SIG-M5 (cell line): ENCODE measurements around the gene OR6B2.

Experiments
- DNase-seq: peaks from one replicate; lab custom pipeline; 2025; lab: John Stamatoyannopoulos, UW

OR6B2 gene

DNA sequence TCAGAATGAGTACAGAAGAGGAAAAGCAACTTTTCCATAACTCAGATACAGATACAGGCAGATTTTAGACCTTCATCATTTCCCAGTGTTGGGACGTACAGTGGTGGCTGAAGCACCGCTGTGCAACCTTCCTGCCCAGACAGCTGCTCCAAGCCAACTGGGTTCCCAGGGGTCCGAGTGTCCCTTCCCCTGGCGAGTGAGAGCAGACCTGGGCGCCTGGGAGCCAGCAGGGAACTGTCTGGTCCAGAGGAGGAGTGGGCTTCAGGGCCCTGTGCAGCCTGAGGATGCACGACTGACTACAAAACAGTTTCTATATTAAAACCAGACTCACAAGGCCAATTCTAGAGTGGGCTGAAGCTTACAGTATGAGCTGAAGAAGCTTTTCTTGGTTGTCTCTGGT lies 11.1 kb upstream of the OR6B2 start:
- no peak for DNase-seq

DNA sequence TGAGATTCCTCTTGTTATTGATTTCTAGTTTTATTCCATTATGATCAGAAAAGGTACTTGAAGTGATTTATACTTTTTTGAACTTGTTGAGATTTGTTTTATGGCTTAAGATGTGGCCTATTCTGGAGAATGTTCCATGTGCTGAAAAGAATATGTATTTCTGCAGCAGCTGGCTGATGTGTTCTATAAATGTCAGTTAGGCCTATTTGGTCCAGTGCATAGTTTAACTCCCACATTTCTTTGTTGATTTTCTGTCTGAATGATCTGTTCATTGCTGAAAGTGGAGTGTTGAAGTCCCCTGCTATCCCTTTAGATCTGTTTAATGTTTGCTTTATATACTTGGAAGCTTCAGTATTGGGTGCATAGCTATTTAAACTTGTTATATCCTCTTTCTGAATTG lies 7.1 kb upstream of the OR6B2 start:
- DNase-seq: no peak

DNA sequence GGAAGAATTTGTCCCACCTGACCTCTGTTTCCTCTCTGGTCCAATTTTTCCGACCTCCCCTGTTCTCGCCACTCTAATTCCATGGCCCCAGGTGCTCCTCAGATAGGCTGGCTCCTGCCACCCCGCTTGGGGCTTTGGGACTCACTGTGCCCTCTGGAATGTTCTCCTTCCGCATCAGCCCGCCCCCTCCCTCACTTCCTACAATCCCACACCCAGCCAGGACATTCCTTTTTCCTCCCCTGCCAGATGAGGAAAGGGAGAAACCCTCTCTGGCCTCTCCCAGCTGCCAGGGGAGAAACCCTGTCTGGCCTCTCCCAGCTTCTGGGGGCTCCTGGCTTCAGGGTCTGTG lies 3.1 kb upstream of the OR6B2 start:
- DNase-seq: no peak

- DNase-seq: no peak
Observed at GRCh38 chr2:240032406-240033329, 2.4 kb upstream of the OR6B2 start.

- DNase-seq: no peak
Observed at GRCh38 chr2:240024766-240025165, 5.5 kb downstream of the OR6B2 start.

GRCh38 chr2:240023792-240024191 lies 6.4 kb downstream of the OR6B2 start:
- no peak for DNase-seq

- no peak for DNase-seq
Observed at GRCh38 chr2:240021488-240022104, 8.6 kb downstream of the OR6B2 start.

DNA sequence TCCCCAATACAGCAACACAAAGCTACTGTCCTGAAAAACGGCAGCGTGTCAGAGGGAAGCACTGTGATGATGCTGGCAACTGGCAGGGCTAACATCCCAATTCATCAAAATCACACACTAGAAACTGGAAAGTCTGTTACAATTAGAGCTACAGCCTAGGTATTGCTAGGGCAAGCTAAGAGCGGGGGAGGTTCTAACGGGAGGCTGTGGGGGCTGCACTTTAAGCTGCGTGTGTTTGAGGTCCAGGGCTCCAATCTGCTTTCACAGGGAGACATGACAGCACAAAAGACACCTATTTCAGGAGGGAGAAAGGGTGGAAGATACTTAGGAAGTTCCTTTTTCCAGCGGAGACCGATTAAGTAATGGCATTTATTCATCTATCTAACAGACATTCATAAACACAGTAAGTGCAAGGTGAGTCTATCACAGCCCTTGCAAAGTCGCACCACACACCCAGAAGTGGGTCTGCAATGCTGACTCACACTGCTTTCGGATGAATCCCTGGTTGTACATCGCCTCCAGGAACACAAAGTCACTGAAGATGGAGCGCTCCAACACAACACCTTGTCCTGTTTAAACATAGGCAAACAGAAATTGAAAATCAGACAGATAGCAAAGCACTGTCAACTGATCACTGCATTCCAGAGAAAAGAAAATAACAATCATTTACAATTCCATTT lies 12.0 kb downstream of the OR6B2 start:
- no peak for DNase-seq

GRCh38 chr2:240014327-240014726 lies 15.9 kb downstream of the OR6B2 start:
- no peak for DNase-seq

DNA sequence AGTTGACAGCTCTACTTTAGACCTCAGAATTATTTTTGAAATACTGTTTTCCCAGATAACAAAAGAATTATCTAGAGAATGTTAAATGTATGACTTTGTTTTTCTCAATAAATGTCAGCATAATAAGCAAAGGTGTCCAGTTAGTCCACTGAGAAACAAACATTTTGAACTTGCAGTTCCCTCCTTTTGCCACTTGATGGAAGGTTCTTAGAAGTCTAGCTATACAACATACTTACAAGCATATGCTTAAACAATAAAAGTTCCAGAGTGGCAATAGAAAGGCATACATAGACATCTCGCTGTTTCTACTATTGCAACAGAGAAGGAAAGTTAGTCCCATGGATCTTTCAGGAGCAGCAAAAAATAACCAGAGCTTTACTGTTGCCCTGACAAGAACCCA lies 16.9 kb downstream of the OR6B2 start:
- no peak for DNase-seq

- DNase-seq: no peak
Observed at GRCh38 chr2:240002983-240003382, 27.2 kb downstream of the OR6B2 start.

- no peak for DNase-seq
Observed at GRCh38 chr2:240000671-240001070, 29.6 kb downstream of the OR6B2 start.

DNA sequence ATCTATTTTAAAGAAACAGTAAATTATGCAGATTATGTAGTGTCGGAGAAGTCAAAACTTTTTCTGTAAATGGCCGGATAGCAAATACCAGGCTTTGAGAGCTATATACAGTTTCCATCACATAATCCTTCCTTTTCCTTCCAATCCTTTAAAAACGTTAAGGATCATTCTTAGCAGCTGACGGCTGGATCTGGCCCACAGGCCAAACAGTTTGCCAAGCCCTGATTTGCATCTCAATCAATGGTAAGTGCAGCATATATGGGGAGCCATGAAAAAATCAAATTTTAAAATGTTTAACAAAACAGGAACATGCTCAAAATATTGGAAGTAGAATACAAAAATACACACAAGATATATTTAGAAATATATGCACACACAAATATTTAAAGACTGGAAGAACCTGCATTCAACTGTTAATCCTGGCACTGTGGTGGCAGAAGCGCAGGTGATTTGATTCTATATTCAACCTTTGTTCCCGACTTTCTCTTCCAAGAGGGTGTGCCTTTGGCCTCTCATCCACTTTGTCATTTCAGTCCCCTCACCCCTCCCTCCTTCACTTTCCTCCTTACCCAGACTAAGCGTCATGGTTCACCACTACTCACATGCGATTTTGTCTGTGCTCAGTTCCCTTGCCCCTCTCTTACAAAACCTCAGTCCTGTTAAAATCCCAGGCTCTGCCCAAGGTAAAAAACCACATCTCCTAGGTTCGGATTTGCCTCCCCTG lies 32.4 kb downstream of the OR6B2 start:
- no peak for DNase-seq

GRCh38 chr2:239994086-239994485 lies 36.1 kb downstream of the OR6B2 start:
- no peak for DNase-seq

- DNase-seq: no peak
Observed at GRCh38 chr2:239993291-239993690, 36.9 kb downstream of the OR6B2 start.

DNA sequence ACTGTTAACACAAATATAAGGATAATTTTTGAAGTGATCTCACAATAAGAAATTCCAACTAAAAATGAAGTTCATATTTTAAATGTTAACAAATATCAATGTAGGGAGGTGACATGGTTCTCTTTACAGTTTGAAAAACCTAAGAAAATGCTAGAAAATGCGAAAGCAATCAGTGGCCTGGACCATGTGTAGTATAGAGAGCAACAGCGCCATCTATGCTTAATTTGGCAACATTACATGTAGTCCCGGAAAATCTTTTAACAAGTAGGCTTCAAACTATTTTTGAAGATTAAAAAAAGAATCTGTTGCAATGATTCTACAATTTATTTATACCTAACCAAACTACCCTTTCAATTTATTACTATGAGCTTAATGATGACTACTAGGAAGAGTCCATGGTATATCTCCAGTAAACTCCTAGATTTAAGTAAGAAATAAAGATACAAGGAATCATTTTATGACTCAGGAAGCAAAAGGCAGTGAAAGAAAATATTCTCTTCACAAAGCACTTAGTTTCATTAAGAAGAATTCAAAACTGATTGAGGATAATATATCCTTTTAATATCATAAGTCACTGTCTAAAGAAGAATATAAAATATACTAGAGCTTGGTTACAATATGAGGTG lies 38.4 kb downstream of the OR6B2 start:
- DNase-seq: no peak

DNA sequence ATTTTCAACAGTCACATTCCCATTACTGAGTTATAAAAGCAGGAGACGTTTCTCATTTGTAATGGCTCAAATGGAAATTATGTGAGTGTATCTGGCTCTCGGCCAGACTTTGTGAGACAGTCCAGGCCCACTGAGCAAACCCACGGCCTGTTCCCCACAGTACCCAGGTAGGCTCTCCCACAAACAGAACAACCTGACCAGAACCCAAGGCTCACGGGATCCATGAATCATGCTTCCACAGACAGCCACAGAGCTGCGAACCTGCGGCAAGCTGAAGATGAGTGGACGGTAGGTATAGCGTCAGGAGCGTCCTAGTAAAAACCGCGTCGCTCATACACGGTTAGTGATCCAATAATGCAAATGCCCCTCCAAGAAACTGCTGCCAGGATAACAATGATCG lies 39.3 kb downstream of the OR6B2 start:
- no peak for DNase-seq

GRCh38 chr2:239985356-239985755 lies 44.9 kb downstream of the OR6B2 start:
- DNase-seq: no peak

DNA sequence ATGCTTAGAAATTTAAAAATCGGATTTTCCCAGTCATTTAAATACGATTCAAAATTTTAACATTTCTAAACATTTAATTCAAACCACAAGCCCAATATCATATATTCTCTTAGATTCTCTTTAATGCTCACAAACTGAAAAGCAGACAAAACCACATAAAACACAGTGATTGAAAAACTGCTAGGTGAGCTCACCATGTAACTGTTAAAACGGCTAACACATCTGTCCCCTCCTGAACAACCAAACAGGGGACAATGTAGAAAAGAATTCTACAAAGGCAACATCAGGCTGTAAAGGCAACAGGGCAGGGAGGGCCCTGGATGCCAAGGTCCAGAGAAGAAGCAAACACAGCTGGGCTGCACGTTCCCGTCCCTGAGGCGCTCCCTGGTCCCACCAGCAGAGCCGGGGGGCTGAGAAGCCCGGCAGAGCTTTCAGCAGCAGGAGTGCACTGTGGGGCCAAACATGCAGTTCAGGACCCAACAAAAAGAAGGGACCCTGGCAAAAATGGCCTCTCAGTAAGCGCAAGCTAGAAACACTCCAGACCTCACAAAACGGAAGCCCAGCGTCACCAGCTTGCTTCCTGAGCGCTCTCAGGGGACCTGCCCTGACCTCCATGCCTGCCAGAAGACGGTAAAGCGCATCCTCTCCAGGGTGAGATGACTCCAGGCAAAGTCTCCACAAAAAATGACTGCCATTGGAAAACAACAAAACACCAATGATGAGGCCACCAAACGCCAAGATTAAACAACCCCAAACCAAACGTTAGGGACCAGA lies 45.6 kb downstream of the OR6B2 start:
- DNase-seq: no peak

DNA sequence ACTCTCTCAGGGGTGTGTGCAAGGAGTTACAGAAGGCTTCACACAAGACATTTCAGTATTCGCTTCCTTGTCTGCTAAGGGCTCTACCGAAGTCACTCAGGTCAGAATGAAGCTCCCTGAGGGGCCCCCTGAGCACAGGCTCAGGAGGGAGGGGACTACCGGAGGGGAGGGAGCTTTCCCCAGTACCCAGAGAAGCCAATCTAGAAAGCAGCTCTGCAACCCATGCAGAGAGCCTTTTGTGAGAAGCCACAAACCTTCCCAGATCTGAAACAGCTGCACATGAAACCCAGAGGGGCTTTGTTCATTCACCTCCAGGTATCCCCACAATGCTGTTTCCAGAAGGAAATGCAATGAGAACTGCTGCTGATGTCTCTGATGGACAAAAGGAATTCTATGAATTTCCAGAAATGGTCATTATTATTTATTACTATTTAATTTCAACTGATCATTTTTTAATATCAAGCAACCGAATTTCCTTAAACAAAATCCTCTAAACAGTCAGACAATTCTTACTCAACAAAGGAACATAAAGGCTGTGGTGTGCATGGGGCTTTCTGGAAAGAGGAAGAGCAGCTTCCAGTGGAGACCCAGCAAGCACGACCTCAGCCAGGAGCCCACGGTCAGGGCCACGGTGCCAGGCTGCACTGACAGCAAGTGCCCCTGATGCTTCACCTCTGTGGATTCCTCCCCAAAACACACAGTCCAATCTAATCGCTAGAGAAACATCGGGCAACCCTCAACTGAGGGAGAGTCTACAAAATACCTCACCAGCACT lies 47.0 kb downstream of the OR6B2 start:
- no peak for DNase-seq
